Tibial artery (tissue), 4 donors: Measurements from ENCODE around the gene SMIM22.
A peak's percentile ranks its signal among the peaks of the same experiment; 100 is the strongest.

Experiments
- DNase-seq, 2 donors: peaks; one replicate each; pipeline ENCODE4 v3.0.0-alpha.2; 2019
- H3K27ac ChIP-seq, 2 donors: fragments of 200-600 bp; sonication (generic) in 1 of 2; 1 replicate in 1 of 2; 2 replicates in 1 of 2; pipeline ENCODE4 v1.5.1; 2018 to 2019; ENCODE audit warnings: mild to moderate bottlenecking in 1 of 2
- H3K27me3 ChIP-seq, 2 donors: fragments of 200-600 bp; sonication (generic) in 1 of 2; one replicate each; pipeline versions ENCODE4 v1.5.1 to v1.6.0; 2016 to 2019
- H3K36me3 ChIP-seq, 3 donors: fragments of 200-600 bp; sonication (generic) in 2 of 3; one replicate each; pipeline ENCODE4 v1.5.1; 2016 to 2019; ENCODE audit warnings: mild to moderate bottlenecking in 2 of 3
- H3K4me1 ChIP-seq, 4 donors: fragments of 200-600 bp; sonication (generic) in 2 of 4; 1 replicate in 3 of 4; 2 replicates in 1 of 4; pipeline ENCODE4 v1.5.1; 2016 to 2019
- H3K4me3 ChIP-seq, 2 donors: fragments of 200-600 bp; sonication (generic) in 1 of 2; 1 replicate in 1 of 2; 2 replicates in 1 of 2; pipeline ENCODE4 v1.5.1; 2018 to 2019; ENCODE audit warnings: mild to moderate bottlenecking in 2 of 2
- H3K9me3 ChIP-seq, 3 donors: fragments of 200-600 bp; sonication (generic) in 1 of 3; one replicate each; pipeline ENCODE4 v1.5.1; 2016 to 2019
- intact Hi-C: fragments of 100-400 bp; cut with DNase I; formaldehyde crosslinking; loops from one replicate; pipeline ENCODE4 v1.15.0; 2023; ENCODE audit warnings: low total_unique reads
- TF ChIP-seq, protein P1 (sequence below), 2 experiments: fragments of 200-600 bp in 1 of 2; fragments of 450-650 bp in 1 of 2; IDR thresholded peaks; one replicate each; pipeline ENCODE4 v1.5.1; 2017 to 2019; ENCODE audit warnings: antibody characterized with exemption in 2 of 2, mild to moderate bottlenecking in 1 of 2, moderate library complexity in 1 of 2

The SMIM22 gene

DNA sequence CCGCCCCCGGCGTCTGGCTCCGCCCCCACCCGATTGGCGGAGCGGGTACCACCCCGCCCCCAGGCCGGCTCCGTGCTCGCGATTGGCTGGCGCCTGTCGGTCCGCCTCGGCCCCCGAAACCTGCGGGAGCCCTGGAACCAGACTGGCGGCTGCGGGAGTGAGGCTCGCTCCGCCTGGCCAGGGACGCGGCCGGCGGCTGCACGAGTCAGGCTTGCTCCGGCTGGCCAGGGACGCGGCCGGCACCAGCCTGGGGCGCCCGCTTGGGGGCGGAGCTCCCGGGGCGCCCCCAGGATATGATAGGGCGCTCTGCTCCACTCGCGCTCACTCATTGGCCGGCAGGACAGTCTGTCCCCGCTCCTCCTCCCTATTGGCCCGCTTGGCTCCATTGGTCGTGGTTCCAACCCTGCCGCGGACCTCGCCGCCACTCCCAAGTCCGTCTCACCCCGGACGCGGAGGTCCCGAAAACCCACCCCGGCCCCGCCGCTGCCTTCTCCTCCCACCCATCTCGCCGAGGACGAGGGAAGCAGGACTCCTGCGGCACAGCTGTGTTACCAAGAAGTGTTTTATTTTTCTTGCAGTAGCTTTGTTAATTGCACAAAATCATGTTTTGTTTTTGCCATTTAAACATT lies 7.6 kb downstream of the SMIM22 start:
- H3K27ac ChIP-seq = peak overlapping the region; percentile 60 to 82
- H3K4me3 ChIP-seq = peak overlapping the region; percentile 74 to 79
- H3K4me1 ChIP-seq = peaks cover 0 to 26% (median 13%) of the 10 kb centered on the region in 4 donors
- TF ChIP-seq, protein P1, sequence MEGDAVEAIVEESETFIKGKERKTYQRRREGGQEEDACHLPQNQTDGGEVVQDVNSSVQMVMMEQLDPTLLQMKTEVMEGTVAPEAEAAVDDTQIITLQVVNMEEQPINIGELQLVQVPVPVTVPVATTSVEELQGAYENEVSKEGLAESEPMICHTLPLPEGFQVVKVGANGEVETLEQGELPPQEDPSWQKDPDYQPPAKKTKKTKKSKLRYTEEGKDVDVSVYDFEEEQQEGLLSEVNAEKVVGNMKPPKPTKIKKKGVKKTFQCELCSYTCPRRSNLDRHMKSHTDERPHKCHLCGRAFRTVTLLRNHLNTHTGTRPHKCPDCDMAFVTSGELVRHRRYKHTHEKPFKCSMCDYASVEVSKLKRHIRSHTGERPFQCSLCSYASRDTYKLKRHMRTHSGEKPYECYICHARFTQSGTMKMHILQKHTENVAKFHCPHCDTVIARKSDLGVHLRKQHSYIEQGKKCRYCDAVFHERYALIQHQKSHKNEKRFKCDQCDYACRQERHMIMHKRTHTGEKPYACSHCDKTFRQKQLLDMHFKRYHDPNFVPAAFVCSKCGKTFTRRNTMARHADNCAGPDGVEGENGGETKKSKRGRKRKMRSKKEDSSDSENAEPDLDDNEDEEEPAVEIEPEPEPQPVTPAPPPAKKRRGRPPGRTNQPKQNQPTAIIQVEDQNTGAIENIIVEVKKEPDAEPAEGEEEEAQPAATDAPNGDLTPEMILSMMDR (IDR thresholded peaks at IDR 0.05) = peak in 1 of 2 experiments; percentile 21
- peaks cover under 1 to 57% (median 40%) of the 10 kb centered on the region in 3 donors for H3K36me3 ChIP-seq
- peak; percentile 91 to 96 for DNase-seq
- no peaks in the 10 kb centered on the region for H3K9me3 ChIP-seq
- intact Hi-C loops = no loop called here
- H3K27me3 ChIP-seq = no peaks in the 10 kb centered on the region

- Histone ChIP-seq H3K36me3 (peaks cover 7 to 57% (median 35%) of the 10 kb centered on the region in 3 donors), H3K9me3 (no peaks in the 10 kb centered on the region), H3K27ac (peak overlapping the region in 1 of 2 donors; percentile 82), H3K4me3 (peak overlapping the region; percentile 74 to 79), H3K4me1 (peaks cover 0 to 26% (median 13%) of the 10 kb centered on the region in 4 donors), H3K27me3 (no peaks in the 10 kb centered on the region)
- TF ChIP-seq, protein P1 (IDR thresholded peaks at IDR 0.05) = no peak
- intact Hi-C loops = no loop called here
- no peak for DNase-seq
These were observed 8.3 kb downstream of the SMIM22 start for GRCh38 chr16:4803401-4803844.

GRCh38 chr16:4803898-4804762 lies 9.0 kb downstream of the SMIM22 start:
- TF ChIP-seq, protein P1 (IDR thresholded peaks at IDR 0.05) = no peak
- intact Hi-C loops = no loop called here
- H3K36me3 ChIP-seq = peaks cover 12 to 57% (median 36%) of the 10 kb centered on the region in 3 donors

GRCh38 chr16:4805231-4805630 lies 10.1 kb downstream of the SMIM22 start:
- Histone ChIP-seq H3K9me3 (no peaks in the 10 kb centered on the region), H3K27me3 (no peaks in the 10 kb centered on the region), H3K27ac (no peak overlapping the region), H3K36me3 (peaks cover 21 to 62% (median 47%) of the 10 kb centered on the region in 3 donors), H3K4me1 (peaks cover 0 to 23% (median 13%) of the 10 kb centered on the region in 4 donors), H3K4me3 (no peak overlapping the region)
- TF ChIP-seq, protein P1 (IDR thresholded peaks at IDR 0.05) = no peak
- intact Hi-C loops = no loop called here
- DNase-seq = no peak

More at GRCh38 chr16:4803898-4804762, 9.0 kb downstream of the SMIM22 start:
- no peak for DNase-seq
- Histone ChIP-seq H3K27me3 (no peaks in the 10 kb centered on the region), H3K4me3 (no peak overlapping the region), H3K27ac (no peak overlapping the region), H3K9me3 (no peaks in the 10 kb centered on the region), H3K4me1 (peaks cover 0 to 26% (median 13%) of the 10 kb centered on the region in 4 donors)

- H3K36me3 ChIP-seq = peaks cover 28 to 72% (median 53%) of the 10 kb centered on the region in 3 donors
- H3K27ac ChIP-seq = no peak overlapping the region
- H3K4me1 ChIP-seq = peaks cover 0 to 16% (median 10%) of the 10 kb centered on the region in 4 donors
- H3K9me3 ChIP-seq = no peaks in the 10 kb centered on the region
- TF ChIP-seq, protein P1 (IDR thresholded peaks at IDR 0.05) = no peak
- no peak for DNase-seq
- H3K4me3 ChIP-seq = no peak overlapping the region
- H3K27me3 ChIP-seq = no peaks in the 10 kb centered on the region
- intact Hi-C loops = no loop called here
These were observed 11.1 kb downstream of the SMIM22 start for GRCh38 chr16:4806280-4806679.
